ENCODE measurements around the gene PPA1.
"Not testable (repeated sequence)": the region's sequence is repeated elsewhere in the genome, so short reads cannot be mapped to it uniquely, and the experiment has no call there.

PPA1 gene

DNA sequence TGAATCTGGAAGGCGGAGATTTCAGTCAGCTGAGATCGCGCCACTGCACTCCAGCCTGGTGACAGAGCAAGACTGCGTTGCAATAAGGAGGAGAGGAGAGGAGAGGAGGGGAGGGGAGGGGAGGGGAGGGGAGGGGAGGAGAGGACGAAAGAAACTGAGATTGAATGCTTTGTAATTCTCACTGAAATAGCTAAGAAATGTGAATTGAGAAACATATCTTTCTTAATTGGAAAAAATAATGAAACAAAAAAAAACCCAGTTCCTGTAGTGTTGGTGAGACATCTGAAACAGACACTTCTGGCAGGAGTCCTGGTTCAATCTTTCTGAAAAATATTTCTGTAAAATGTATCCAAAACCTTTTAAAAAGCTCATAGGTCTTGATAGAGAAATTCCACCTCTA is 26.5 kb downstream of the PPA1 start:
- no peak for DNase-seq

DNA sequence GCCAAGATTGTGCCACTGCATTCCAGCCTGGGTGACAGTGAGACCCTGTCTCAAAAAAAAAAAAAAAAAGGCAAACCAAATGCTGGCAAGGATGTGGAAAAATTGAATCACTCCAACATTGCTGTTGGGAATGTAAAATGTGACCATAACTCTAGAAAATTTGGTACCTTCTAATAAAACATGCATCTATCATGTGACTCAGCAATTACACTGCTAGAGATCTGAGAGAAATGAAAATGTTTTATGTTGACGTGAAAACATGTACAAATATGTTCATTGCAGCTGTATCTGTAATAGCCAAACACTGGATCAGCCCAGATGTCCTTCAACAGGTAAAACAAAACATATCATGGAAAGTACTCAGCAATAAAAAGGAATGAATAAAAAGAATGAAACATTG is 32.1 kb downstream of the PPA1 start:
- no peak for DNase-seq

DNA sequence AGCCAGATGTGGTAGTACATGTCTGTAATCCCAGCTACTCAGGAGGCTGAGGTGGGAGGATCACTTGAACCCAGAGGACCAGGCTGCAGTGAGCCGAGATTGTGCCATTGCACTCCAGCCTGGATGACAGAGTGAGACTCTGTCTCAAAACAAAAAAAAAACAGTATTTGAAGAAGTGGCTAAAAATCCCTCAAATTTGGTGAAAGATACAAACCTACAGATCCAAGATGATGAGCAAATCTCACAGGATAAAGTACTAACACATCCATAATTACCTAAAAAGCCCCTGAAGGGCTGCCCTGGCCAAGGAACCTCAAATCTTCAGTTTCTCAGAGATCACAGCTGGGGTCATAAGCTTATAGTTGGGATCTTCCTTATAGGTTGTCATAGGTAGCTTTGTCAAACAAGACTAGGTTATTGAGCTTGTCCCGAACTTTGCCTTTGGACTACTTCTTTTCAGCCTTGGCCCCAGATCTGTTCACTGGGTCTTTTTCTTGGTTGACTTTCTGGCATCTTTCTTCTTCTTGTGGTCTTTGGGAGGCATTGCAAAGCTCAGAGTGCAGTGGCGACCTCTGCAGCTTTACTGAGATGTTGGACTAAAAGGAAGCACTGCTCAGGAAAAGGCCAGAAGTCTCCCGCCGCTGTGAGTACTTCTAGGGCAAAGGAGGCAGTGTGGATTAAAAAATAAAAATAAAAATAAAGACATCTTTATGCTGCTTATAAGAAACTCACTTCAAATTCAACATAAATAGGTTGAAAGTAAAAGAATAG is 34.3 kb downstream of the PPA1 start:
- peak; percentile 13 for DNase-seq

DNA sequence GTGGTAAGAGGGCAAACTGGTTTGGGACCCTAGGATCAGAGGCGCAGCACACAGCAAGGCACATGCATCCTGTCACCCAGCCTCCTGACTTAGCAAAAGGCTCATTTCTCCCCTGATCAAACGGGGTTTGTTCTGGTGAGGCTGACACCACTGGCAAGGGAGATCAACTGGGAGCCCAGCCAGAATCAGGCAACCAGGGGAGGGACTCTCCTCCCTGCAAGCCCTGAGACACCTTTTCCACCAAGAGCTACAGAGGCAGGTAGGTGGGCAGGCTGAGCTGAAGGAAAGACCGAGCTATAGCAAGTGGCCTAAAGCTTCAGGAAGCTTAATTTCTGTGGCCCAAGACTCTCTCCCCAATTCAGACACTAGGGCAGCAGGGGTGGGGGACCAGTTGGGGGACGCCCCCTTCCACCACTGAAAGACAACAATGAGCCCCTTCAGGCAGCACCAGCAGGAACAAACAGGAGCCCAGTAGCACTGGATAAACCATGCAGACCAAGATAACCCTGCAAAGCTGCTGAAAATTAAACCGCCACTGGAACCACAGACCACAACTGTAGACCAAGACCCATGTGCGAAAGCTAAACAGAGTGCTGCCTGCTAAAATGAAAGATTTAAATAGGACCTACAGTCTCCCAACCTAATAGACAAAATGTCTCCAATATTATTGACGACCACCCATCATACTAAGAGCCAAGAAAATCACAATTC is 35.8 kb downstream of the PPA1 start:
- DNase-seq, result no peak

DNA sequence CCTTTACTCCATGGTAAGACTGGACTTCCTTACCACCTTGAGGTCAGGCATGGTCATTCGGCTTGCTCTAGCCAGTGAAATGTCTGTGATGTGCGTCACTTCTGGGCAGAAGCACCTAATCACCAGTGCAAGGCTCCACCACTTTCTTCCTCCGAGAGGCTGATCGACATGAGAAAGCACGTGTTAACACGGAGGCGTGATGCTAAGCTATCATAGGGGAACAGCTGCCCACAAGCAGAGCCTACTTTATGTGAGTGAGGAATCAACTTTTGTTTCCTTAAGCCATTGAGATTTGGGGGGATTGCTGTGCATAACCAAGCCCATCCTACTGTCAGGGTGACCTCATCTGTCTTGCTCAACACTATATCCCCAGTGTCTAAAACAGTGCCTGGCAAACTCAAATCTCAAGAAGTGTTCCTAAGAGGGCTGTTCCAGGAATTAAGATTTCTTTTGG is 39.8 kb downstream of the PPA1 start:
- no peak for DNase-seq

DNA sequence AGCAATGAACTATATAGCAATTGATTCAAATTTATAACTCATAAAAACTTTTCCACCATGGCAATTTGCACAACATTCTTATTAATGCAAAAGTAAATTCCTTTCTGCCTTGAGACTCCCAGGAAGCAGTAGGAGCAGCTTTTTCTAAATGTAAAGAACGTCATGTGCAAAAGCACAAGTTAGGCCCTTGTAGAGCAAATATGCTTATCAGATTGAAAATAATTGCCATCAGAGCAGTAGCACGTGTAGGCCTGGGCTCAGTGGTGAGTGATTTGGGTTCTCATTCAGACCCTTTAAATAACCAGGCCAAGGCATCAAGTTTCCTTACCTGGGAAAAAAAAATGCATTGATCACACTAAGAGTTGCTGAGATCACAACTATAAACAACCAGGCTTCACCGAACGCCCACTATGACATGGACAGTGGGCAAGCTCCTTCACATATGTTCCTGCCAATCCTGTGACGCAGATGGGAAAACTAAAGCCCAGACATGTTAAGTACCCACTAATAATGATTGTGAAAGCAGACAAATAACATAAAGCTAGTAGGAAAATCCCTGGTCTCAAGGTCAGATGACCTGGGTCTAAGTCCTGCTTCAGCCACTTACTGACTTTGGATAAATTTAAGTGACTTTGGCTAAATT is 40.8 kb downstream of the PPA1 start:
- DNase-seq, result no peak

DNA sequence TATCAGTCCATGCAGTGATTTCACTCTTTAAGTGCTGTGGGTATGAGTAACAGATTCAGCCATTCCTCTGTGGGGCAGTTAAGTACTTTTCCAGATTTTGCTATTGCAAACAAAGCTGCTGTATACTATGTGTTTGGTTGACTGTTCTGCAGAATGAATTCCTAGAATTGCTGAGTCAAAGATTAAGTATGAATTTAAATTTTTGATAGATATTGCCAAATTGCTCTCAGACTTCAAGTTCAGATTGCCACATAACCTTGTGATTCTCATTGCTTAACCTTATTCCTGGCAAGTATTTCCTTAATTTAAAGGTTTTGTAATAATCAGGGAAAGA is 41.3 kb downstream of the PPA1 start:
- DNase-seq, result no peak

DNA sequence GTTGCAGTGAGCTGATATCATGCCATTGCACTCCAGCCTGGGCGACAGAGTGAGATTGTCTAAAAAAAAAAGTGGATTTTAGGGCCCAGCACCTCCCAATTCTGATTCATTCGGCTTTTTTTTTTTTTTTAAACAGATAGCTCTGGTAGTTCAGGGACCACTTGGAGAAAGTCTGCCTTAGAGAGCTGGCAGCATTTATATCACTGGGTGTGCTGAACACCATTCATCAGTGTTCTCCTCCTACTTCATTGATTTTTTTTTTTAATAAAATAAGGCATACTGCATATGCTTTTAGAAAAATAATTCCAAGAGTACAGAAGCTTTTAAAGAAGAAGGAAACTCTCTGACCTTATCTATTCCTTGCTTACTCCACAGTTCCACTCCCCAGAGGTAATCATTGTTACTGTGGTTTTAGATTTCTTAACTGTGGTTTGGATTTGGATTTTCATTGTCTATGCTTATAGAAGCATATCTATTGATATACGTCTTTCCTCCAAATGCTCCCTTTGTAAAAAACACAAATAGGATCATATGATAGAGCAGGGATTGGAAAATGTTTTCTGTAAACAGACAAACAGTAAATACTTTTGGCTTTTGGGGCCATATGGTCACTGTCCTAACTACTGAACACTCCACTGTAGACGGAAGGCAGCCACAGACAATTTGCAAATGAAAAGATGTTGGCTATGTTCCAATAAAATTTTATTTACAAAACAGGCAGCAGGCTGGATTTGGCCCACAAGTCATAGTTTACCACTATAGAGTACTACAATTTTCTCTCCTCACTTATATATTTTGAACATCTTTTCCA is 41.9 kb downstream of the PPA1 start:
- DNase-seq, result no peak

DNA sequence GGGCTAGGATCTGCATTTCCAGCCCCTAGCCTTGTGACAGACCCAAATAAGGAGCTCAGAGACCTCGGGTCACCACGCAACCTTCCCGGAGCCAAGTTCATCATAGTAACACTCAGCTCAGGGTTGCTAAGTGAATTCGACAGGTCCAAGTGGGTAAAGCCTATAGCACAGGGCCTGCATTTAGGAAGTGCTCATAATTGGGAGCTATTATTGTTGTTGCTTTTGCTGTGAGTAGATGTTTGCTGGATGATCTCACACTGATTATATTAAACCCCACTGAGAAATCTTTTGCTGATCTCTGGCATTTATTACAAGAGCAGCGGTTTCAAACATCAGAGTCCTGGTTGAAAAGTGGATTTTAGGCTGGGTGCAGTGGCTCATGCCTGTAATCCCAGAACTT is 42.6 kb downstream of the PPA1 start:
- DNase-seq, result no peak

DNA sequence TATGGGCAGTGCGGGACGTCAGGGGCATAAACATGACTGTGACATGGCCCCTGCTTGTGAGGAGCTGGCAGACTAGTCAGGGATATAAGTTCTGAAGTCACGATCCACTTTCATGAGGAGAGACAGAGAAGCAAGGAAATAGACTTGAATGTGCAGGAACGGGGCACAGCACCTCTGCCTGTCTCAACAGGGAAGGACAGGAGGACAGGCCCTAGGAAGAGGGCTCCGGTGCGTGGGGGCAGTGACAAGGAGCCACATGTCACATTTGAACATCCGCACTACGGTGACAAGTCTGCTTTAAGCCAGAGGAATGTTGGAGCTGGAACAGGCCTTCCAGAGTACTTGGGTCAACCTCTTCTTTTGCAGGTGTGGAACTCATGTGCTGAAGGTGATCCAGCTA is 43.1 kb downstream of the PPA1 start:
- no peak for DNase-seq

DNA sequence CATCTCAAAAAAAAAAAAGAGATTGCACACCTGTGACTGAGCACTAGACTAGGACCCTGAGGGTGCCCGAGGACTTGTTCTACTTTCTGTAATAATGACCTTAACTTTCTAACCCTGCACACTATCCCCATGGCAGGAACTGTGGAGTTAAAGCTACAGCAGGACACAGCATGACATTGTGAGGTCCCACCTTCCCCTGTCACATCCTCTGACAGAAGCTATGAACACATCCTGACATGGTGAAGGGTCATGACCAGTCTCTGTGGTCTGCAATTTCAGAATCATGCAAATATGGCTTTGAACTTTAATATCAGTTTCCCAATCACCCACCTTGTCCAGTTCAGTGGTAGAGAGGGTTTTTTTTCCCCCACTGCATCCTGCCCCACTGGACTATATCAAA is 44.5 kb downstream of the PPA1 start:
- DNase-seq, result no peak

DNA sequence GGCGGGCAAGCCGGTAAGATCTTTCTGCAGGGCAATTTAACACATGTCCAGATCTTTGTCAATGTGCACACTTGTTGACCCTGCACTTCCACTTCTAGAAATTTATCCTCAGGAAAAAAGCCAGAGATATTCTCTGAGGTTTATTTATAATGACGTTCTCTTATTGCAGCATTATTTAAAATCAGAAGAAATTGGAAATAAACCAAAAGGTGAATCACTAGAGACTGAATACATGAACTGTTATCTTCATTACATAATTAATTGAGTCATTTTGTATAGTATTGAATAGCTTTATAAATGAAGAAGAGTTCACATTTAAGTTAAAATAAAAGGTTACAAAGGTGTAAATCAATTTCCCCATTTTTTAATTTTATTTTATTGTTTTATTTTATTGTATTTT is 46.7 kb downstream of the PPA1 start:
- DNase-seq, result no peak

DNA sequence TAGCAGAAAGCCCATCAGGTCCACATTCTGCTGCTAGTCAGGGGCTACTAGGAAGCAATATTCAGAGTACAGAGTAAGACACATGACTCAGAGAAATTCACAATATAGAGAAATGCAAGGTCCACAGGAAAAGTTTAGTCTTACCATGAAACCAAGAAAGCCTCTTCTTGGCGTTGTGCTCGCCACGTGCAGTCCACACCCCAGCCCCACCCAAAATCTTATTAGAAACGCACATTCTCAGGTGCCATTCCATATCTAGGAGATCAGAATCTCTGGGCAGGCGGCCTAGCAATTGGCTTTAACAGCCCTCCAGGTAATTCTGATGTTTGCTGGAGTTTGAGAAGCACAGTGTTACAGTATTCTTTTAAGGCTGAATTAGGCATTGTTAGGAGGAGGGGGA is 47.1 kb downstream of the PPA1 start:
- no peak for DNase-seq

DNA sequence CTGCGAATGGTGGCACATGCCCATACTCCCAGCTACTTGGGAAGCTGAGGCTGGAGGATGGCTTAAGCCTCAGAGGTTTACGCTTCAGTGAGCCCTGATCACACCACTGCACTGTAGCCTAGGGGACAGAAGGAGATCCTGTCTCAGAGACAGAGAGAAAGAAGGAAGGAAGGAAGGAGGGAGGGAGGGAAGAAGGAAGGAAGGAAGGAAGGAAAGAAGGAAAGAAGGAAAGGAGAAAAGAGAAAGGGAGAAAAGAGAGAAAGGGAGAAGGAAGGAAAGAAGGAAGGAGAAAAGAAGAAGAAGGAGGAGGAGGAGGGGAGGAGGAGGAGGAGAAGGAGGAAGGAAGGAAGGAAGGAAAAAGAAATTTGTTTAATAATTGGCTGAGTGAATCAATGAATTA is 49.9 kb downstream of the PPA1 start:
- DNase-seq, result no peak

DNA sequence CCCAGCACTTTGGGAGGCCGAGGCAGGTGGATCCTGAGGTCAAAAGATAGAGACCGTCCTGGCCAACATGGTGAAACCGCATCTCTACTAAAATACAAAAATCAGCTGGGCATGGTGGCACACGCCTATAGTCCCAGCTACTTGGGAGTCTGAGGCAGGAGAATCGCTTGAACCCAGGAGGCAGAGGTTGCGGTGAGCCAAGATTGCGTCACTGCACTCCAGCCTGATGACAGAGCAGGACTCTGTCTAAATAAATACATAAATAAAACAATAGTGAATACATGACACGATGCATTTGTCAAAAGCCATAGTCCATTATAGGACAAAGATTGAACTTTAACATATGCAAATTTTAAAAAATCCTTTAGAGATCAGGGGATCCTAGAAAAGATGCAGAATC is 54.0 kb downstream of the PPA1 start:
- DNase-seq, result not testable (repeated sequence)

DNA sequence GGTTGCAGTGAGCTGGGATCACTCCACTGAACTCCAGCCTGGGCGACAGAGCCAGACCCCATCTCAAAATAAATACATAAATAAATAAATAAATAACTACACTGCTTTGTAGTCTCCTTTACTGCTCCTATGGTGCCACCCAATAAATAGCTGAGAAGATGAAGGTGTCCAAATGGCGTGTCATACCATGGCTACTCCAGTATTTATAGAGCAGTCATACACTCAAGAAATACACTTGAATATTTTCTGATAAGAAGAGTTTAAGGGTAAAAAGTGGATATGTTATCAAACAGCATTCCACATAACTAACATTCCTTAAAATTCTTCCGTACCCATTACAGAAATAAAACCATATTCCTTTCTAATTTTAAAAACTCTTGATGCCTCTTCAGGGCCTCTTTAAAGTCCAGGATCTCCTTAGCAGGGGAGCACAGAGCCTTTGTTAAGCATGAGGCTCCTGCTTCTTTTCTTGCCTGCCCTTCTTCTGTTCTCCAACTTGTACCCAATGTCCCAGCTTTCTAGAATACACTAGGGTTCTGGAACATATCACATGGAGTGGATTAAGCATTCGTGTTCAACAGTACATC is 55.0 kb downstream of the PPA1 start:
- no peak for DNase-seq

DNA sequence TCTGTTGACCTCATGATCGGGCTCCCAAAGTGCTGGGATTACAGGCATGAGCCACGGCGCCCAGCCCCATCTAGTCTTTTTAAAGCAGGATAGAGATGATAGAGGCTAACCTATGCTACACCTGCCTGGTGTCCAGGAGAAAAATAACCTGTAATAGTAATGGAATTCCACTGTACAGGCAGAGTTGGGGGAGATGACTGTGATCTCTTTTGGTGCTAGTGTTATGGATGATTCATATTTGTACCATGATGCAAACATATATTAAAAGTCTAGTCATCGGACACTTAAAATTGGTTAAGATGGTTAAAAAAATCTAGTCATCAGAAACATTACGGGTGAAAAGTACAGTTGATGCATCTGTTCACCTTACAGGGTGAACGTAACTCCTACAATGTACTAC is 56.8 kb downstream of the PPA1 start:
- DNase-seq, result no peak

DNA sequence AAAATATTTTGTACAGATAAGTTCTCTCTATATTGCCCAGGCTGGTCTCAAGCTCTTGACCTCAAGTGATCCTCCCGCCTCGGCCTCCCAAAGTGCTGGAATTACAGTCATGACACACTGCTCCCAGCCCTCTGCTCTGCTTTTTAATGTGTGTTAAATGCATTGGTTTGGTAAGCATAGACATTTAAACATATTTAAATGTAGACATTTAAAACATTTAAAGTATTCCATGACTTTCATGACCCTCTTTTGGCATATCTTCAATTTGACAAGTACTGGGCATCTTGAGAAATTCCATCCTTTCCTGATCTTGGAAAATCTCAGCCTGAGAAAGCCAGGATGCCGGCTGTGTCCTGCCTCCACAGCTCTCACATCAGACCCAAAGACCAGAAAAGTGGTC is 57.7 kb downstream of the PPA1 start:
- no peak for DNase-seq

DNA sequence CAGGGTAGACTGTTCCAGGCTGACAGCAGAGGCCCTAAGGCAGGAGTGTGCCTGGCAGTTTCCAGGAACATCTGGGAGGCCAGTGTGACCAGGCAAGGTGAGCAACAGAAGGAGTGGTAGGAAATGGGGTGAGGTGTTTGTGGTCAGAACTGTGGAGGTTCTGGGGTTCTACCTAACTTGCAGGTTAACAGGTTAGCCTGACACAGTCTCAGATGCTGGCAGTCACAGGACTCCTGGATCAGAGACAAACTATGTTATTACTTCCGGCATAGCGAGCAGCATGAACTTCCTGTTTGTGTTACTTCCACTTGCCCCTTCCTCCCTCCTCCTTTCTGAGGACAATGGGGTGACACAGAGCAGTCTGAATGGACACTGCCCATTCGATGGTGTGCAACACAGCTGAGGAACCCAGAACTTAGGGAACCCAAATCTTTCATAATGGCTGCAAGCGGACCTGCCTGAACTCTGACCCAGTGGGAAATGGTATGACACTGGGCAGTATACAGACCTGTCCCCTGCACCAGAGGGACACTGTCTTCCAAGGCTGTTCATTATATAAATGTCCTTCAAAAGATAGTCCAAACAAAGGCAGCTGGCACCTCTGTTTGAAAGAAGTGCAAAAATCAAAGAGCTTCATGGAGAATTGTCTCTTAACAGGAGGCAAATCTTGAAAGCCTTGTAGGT is 59.0 kb downstream of the PPA1 start:
- peak; percentile 41 for DNase-seq

DNA sequence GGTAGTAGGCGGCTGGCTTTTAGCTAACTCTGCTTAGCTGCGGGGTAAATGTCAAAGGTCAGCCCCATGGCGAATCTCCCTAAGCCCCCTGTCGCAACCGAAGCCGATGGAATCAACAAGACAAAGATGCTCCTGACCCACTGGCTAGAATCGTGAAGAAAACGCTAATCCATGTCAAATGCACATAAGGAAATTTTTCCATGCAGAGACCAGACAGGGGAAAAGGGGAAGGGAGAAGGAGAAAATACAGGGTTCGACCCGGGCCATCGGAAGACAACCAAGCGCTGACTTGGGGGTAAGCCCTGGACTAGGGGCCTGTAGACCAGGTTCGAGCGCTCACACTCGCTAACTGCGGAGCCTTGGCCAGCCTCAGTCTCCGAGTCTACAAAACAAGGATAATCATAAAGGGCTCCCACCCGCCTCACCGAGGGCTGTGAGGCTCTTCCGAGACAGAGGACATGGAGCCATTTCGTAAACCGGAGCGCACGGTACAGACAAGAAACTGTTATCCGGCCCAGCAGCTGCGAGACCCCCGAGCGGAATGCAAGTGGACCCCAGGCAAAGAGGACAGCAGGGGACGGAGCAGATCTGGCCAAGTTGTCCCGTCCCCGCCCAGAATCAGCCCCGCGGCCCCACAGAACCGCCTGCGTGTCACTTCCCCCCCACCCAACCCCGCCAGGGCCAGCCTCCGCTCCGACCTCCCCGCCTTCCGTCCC is 63.4 kb downstream of the PPA1 start:
- DNase-seq, result no peak

DNA sequence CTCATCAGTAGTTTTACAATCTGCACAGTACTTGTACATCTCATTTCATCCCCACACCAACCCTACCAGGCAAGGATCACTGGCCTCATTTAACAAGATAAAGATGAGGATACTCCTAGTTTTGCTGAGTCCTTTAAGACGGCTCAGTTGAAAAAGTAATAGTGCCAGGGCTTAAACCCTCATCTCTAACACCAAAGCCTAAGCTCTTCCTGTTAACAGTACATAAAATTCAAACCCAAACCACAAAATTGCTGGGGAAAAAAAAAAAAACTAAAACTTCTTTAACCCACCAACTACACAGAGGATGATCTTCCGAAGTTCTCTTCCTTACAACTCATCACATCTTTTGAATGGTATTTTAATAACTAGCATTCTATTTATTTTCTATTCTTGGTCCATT is 64.2 kb downstream of the PPA1 start:
- no peak for DNase-seq

DNA sequence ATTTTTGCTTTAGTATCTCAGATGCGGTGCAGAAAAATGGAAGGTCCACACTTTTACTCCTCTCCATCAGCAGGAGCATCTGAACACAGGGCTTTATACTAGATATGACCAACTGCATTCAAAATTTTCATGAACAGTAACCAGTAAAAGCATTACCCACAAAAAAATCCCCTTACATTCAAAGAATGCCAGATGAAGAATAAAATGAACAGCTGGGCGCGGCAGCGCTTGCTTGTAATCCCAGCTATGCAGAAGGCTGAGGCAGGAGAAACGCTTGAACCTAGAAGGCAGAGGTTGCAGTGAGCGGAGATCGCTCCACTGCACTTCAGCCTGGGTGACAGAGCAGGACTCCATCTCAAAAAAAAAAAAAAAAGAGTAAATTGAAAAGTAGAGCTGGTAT is 66.0 kb downstream of the PPA1 start:
- DNase-seq, result no peak

All from CD4-positive, alpha-beta T cell treated with Interleukin-17A for 4 hours (primary cell).